Right ventricle myocardium superior (tissue), 1 donor: ENCODE results near the gene C20orf141. TPM values are rescaled to one million over a fixed set of nuclear protein-coding genes. Genes with fewer than 3 reads are reported as not detected.
"Not testable (repeated sequence)": the region's sequence is repeated elsewhere in the genome, so short reads cannot be mapped to it uniquely, and the experiment has no call there.

Experiments used
- ATAC-seq: fragments of 200-7000 bp; cut with Tn5 transposase; one replicate; pipeline ENCODE4 v1.9.1; 2020; ENCODE audit warnings: mild to moderate bottlenecking; ENCODE audit not compliant: poor library complexity
- DNase-seq: peaks from one replicate; pipeline ENCODE4 v3.0.0-alpha.2; 2020
- intact Hi-C: fragments of 100-400 bp; cut with DNase I; formaldehyde crosslinking; loops from one replicate; pipeline ENCODE4 v1.11.2; 2022
- total RNA-seq: library from RNA; stranded (reverse); fragmentation: NEBNext Ultra II Directional; extraction: Animal tissue kit (Norgen Biotek cat#: 25700); gene quantifications from one replicate; pipeline ENCODE4 v1.2.1, GENCODE V29; 2021
- donor health status: DM: no; HTN: yes; CAD: no; lungs with severe emphysema.

The C20orf141 gene
- total RNA-seq, 1 donor from 2014 or later, result not detected

- DNase-seq, result no peak
- intact Hi-C loops, result no loop called here
Observed at GRCh38 chr20:2798095-2798805, 16.5 kb upstream of the C20orf141 start.

GRCh38 chr20:2798814-2799213, 16.0 kb upstream of the C20orf141 start:
- no peak for ATAC-seq
- intact Hi-C loops, result no loop called here
- no peak for DNase-seq

More at GRCh38 chr20:2798095-2798805, 16.5 kb upstream of the C20orf141 start:
- no peak for ATAC-seq

GRCh38 chr20:2799271-2799670, 15.5 kb upstream of the C20orf141 start:
- intact Hi-C loops, result no loop called here
- ATAC-seq, result no peak

GRCh38 chr20:2799688-2800520, 14.9 kb upstream of the C20orf141 start:
- intact Hi-C loops, result no loop called here
- ATAC-seq, result no peak
- peak; percentile 56 for DNase-seq

More at GRCh38 chr20:2799271-2799670, 15.5 kb upstream of the C20orf141 start:
- no peak for DNase-seq

GRCh38 chr20:2800521-2801285, 14.1 kb upstream of the C20orf141 start, which contains the start of gene CPXM1:
Gene CPXM1, minus strand, starts transcription at chr20:2800627. Its CDS starts 55 bp downstream, at chr20:2800572.
- ATAC-seq (no peak), DNase-seq (no peak)
- intact Hi-C loops, result no loop called here

- intact Hi-C loops, result no loop called here
- DNase-seq, result no peak
- ATAC-seq, result no peak
Observed at GRCh38 chr20:2801286-2801728, 13.5 kb upstream of the C20orf141 start.

GRCh38 chr20:2804041-2804828, 10.6 kb upstream of the C20orf141 start:
- ATAC-seq (no peak), DNase-seq (no peak)
- intact Hi-C loops, result no loop called here

- peak; percentile 52 for ATAC-seq
- intact Hi-C loops, result no loop called here
- DNase-seq, result no peak
Observed at GRCh38 chr20:2804852-2805688, 9.7 kb upstream of the C20orf141 start.

- ATAC-seq, result no peak
- DNase-seq, result no peak
- intact Hi-C loops, result no loop called here
Observed at GRCh38 chr20:2805689-2806350, 9.0 kb upstream of the C20orf141 start.

GRCh38 chr20:2806351-2806701, 8.5 kb upstream of the C20orf141 start:
- DNase-seq (no peak), ATAC-seq (no peak)
- intact Hi-C loops, result no loop called here

GRCh38 chr20:2807019-2807418, 7.8 kb upstream of the C20orf141 start:
- ATAC-seq (no peak), DNase-seq (no peak)
- intact Hi-C loops, result no loop called here

- DNase-seq, intact Hi-C loops, ATAC-seq: not testable (repeated sequence)
Observed at GRCh38 chr20:2807929-2808328, 6.9 kb upstream of the C20orf141 start.

- no peak for ATAC-seq
- intact Hi-C loops, result no loop called here
- DNase-seq, result no peak
Observed at GRCh38 chr20:2809690-2810089, 5.1 kb upstream of the C20orf141 start.

- intact Hi-C loops, result no loop called here
- no peak for DNase-seq
- no peak for ATAC-seq
Observed at GRCh38 chr20:2812189-2812588, 2.6 kb upstream of the C20orf141 start.

- intact Hi-C loops, result no loop called here
- DNase-seq (no peak), ATAC-seq (no peak)
Observed at GRCh38 chr20:2814076-2814475, 711 bp upstream of the C20orf141 start.

- ATAC-seq, result no peak
- intact Hi-C loops, result no loop called here
- DNase-seq, result no peak
Observed at GRCh38 chr20:2815242-2815900, 584 bp downstream of the C20orf141 start.
